Cardiac muscle cell (in vitro differentiated cells and primary cell): ENCODE measurements around the gene C4orf50. TPM values are rescaled to one million over a fixed set of nuclear protein-coding genes. Genes with fewer than 3 reads are reported as not detected.

ENCODE experiments used
- DNase-seq, 2 donors: peaks; one replicate each; pipeline versions ENCODE4 v3.0.0 to v3.0.0-alpha.2; 2010 to 2017; ENCODE audit warnings: low read depth in 1 of 2, low spot score in 1 of 2
- H3K27ac ChIP-seq: fragments of 200-600 bp; sonication (generic); 2 replicates; pipeline ENCODE4 v1.5.1; 2016
- H3K27me3 ChIP-seq: fragments of 200-600 bp; sonication (generic); 2 replicates; pipeline ENCODE4 v1.6.0; 2016; ENCODE audit warnings: control low read depth
- H3K36me3 ChIP-seq: fragments of 200-600 bp; sonication (generic); 2 replicates; pipeline ENCODE4 v1.5.1; 2016; ENCODE audit warnings: control low read depth
- H3K4me1 ChIP-seq: fragments of 200-600 bp; sonication (generic); 2 replicates; pipeline ENCODE4 v1.8.1; 2017; ENCODE audit warnings: low read depth, mild to moderate bottlenecking, mixed run types
- H3K4me3 ChIP-seq: fragments of 200-600 bp; sonication (generic); 2 replicates; pipeline ENCODE4 v1.5.1; 2016; ENCODE audit warnings: mild to moderate bottlenecking
- H3K9me3 ChIP-seq: fragments of 200-600 bp; sonication (generic); 2 replicates; pipeline ENCODE4 v1.5.1; 2017; ENCODE audit warnings: low read depth, mild to moderate bottlenecking, control low read depth
- CTCF ChIP-seq: IDR thresholded peaks from 2 replicates; pipeline ENCODE4 v1.5.1; 2012; ENCODE audit warnings: low read depth, mild to moderate bottlenecking, low read length
- polyA plus RNA-seq: library from polyadenylated mRNA; unstranded; fragments of >200 nt; fragmentation: Nextera tagmentation; extraction: Ambion mirVana; gene quantifications from 2 replicates; pipeline ENCODE4 v1.2.1, GENCODE V29; 2016
- total RNA-seq: library from RNA; depleted of rRNA; stranded (reverse); fragments of >200 nt; gene quantifications from 2 replicates; pipeline ENCODE4 v1.2.3, GENCODE V29; 2016

Gene C4orf50
- total and polyA plus RNA-seq, 2 experiments from 2014 or later, result 0.15 TPM; not detected in 1

- Histone ChIP-seq H3K9me3 (no peaks in the 10 kb centered on the region), H3K4me3 (no peak overlapping the region)
- TF ChIP-seq CTCF, result no peak
Observed at GRCh38 chr4:5851637-5852301, 166.5 kb downstream of the C4orf50 start.

More at GRCh38 chr4:5851637-5852301, 166.5 kb downstream of the C4orf50 start:
- Histone ChIP-seq H3K4me1 (no peaks in the 10 kb centered on the region), H3K27ac (no peak overlapping the region), H3K27me3 (no peaks in the 10 kb centered on the region), H3K36me3 (no peaks in the 10 kb centered on the region)
- no peak for DNase-seq

Other genes with a start within 250 kb of the C4orf50 start
- gene CRMP1, start 125.3 kb downstream of the C4orf50 start, total RNA-seq, result 7.7 and 11.6 TPM in 2 replicates
- 9.4 and 11.6 TPM in 2 replicates for gene CRMP1, start 125.3 kb downstream of the C4orf50 start, polyA plus RNA-seq
- 0.14 and 1.2 TPM in 2 replicates for gene JAKMIP1, start 182.1 kb upstream of the C4orf50 start, total RNA-seq
- gene JAKMIP1, start 182.1 kb upstream of the C4orf50 start, polyA plus RNA-seq, result 0.42 and 0.68 TPM in 2 replicates